ENCODE data around the gene PURB.
A peak's percentile ranks its signal among the peaks of the same experiment; 100 is the strongest.
"Not testable (repeated sequence)": the region's sequence is repeated elsewhere in the genome, so short reads cannot be mapped to it uniquely, and the experiment has no call there.

Gene PURB

DNA sequence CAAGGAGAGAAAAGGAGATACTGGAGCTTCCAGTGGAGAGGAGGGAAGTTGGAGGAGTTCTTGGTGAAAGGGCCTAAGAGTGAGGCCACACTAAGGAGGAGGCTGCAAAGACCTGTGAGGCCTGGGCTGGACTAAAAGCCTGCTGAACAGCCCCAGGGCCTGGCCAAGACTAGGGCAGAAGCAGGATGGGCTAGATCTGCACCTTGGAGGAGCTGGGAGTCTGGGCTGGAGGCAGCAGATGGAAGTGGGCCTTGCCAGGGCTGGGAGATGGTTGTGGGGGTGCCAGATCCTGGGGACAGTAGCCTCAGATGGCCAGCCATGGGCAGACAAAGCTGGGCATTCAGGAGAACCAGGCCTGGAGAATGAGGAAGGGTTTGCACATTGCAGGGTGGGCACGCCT, 6.5 kb upstream of the PURB start:
- DNase-seq (ENCODE audit: low read depth) = no peak

DNA sequence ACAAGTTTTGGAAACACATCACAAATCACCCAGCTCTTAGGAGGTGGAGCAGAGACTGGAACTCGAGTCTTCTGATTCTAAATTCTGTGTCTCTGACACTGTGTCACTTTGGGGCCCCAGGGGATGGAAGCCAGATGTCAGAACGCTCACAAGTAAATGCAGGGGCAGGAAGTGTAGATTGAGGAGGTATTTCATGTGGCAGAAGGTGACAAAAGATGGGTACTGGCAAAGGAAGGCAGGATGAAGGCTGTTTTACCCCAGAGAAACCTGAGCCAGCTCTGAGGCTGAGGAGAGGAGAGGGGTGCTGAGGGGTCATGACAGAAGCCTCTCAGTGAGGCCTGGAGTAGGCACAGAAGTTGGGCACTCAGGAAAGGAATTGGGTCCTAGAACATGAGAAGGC, 6.0 kb upstream of the PURB start:
- DNase-seq (ENCODE audit: low read depth) = no peak

DNA sequence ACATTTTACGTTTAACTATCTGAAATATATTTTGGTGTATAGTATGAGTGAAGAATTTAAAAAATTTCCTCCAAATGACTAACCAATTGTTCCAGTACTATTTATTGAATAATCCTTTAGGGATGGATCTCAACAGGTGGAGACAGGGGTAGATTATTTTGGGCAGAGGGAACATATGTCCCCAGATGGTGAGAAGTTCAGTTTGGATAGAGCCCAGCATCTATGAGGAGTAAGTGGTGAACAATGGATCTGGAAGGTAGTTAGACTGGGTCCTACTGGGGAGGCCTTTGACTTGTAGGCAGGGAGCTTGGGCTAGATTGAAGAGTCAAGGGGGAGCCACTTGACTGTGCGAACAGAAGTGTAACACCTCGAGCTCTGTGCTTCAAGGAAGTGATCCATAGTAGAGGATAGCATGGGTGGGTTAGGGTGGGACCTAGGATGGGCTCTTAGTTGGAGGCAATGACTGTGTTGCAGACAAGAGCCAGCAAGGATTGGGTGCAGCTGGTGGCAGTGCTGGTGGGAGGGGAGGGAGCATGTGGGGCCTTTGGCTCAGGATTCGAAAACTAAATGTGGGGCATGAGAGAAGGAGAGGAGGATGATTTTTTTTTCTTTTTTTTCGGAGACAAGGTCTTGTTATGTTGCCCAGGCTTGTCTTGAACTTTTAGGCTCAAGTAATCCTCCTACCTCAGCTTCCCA, 3.9 kb upstream of the PURB start:
- no peak for DNase-seq (ENCODE audit: low read depth)

DNA sequence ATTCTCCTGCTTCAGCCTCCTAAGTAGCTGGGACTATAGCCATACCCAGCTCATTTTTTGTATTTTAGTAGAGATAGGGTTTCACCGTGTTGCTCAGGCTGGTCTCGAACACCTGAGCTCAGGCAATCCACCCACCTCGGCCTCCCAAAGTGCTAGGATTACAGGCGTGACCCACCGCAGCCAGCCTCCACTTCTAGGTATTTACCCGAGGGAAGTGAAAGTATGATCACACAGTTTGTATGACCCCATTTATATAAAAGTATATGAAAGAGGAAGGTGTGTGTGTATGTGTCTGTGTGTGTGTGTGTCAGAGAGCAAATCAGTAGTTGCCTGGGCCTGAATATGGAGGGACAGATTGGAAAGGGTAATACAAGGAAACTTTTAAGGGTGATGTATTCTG, 2.0 kb upstream of the PURB start:
- DNase-seq (ENCODE audit: low read depth) = no peak

DNA sequence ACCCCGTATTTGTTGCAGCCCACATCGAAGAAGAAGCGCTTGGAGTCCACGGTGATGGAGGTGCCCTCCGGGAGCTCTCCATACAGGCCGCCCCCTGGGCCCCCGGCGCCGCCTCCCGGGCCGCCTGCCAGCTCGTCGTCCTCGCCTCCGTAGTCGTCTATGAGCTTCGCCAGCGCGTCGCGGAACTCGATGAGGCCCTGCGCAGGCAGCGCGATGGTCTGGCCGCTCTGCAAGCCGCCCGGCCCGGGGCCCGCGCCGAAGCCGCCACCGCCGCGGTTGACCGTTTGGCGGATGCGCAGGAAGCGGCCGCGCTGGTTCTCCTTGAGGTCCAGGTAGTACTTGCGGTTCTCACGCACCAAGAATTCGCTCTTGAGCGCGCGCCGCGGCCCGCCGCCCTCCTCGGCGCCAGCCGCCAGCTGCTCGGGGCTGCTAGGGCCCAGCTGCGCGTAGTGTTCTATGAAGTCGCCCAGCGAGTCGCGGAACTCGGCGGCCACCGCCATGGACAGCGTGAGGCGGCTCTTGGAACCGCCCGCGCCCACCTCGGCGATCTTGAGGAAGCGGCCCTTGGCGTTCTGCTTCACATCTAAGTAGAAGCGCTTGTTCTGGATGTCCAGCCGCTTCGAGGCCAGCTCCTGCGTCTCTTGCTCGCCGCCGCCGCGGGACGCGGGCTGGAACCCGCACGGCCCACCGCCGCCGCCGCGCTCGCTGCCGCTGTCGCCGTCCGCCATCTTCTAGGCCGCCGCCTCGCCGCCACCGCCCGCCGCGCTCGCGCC, 523 bp downstream of the PURB start:
- peak; percentile 25 for DNase-seq (ENCODE audit: low read depth)

DNA sequence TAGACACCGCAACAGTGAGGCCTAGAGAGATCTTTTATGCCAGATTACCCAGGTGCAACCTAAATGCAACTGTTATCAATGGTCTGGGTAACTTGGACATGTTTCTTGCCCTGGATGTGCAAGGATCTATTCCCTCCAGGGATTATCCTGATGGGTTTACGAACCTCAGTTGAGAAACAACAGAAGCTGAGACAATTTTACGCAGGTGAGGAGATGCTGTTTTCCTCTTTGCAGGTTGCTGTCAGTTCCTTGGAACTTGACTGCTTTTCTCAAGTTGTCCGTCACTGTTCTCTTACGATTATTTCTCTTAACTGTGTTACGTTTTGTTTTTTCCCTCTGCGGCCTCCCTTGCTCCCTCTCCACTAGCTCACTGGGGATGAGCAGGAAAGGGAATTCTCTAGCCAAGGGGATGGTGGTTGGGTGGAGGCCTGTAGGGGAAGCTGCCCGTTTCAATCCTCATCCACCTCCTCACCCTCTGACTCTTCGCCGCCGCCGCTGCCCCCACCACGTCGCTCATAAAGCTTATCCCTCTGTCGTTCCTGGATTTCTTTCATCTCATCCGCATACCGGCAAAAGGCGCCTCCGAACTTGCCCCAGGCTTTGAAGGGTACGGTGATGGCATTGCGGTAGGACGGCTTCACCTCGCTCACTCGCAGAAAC, 1.2 kb downstream of the PURB start:
- DNase-seq (ENCODE audit: low read depth) = no peak

DNA sequence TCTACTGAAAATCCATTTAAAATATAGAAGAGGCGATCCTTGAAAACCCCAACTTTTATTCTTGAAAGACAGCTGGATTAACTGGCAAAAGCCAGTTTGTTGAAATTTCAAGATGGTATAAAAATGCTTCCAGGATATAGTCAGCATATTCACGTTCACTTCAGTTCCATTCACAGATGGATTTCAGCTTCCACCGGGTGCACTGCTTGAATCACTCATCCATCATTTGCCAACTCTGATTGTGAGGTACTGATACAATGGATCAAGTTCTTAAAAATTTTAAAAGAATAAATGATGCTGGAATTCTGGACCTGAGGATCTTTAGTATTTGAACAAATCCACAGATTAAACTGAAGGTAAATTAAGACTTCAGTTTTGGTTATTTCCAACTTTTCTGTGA, 2.4 kb downstream of the PURB start:
- DNase-seq (ENCODE audit: low read depth) = no peak

DNA sequence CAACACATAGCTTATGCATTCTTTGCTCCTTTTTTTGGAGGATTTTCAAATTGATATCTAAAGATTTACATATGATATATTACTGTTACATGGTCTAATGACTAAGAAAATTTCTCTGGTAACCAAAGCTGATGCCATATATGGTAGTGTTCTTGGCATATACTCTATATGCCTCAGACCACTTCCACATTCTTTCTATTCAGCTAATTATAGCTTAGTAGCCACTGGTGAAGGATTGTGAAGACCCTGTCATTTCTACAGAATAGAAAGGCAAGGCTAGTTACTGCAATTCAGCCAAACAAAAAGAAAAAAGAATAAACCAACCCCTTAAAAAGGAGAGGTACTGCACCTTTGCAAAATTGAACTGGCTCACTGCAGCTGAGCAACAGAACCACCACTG, 3.7 kb downstream of the PURB start:
- no peak for DNase-seq (ENCODE audit: low read depth)

DNA sequence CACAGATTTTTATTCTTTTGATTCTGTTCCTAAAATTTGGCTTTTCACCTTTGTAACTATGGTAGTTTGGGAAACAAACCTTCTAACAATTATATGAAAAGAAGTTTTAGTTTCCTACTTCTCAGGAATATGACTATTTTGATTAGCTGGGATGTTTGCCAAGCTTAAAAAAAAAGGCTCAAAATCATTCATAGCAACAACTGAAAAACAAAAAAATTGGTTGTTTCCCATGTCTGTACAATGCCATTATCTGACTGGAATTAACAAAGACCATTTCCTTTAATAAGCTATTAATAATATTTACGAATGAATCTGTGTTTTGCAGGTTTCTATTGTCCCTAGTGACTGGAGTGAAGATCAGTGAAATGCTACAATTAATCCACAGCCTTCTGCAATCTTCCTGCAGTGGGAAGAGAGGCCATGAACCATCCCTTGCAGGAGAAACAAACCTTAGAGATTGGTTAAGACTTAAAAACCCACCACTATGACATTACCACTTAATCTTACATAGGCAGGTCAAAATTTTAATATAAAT, 4.2 kb downstream of the PURB start:
- DNase-seq (ENCODE audit: low read depth) = no peak

DNA sequence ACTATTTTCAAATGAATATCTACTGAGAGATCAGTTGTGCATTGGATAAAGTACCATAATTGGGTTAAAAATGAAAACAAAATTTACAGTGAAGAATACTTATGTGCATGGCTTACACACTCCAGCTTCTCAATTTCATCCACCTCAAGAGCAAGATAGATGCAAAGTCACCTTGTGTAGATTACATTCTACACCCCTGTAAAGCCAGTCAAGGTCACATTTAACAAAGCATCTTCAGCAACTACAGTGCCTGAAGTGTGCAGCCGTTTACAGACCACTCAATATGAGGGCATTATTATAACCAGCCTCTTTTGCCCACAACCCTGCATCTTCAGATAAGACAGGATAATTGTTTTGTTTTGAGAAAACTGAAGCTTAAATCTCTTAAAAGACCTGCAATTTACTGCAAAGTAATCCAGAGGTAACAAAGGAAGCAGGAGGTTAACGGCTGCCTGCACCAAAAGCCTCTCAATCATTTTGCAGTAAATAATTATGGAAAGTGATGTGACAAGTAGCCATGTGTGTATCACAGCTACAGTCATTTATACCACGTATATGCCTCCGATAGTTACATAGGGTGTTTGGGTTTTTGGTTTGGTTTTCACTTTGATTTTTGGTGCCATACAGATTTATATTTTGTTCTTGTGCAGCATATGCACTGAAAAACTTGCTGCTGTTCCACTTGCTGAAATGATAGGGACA, 4.9 kb downstream of the PURB start:
- DNase-seq (ENCODE audit: low read depth) = no peak

DNA sequence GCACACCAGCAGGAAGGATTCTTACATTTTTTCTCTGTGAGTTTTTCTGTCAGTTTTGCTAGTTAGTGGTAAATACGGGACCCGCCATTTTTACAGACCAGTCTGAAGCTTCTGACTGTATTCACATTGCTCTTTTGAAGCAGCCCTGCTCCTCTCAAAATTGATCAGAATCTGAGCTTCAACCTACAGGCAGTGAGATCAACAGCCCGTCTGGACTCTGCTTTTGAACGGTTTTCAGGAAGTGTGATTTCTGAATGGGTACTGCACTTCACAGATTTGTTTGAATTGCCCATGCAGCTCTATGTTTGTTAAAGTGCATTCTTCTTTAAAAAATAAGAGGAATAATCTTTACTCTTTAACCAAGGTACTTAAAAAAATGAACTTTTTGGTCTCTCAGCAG, 8.9 kb downstream of the PURB start:
- DNase-seq (ENCODE audit: low read depth) = no peak

DNA sequence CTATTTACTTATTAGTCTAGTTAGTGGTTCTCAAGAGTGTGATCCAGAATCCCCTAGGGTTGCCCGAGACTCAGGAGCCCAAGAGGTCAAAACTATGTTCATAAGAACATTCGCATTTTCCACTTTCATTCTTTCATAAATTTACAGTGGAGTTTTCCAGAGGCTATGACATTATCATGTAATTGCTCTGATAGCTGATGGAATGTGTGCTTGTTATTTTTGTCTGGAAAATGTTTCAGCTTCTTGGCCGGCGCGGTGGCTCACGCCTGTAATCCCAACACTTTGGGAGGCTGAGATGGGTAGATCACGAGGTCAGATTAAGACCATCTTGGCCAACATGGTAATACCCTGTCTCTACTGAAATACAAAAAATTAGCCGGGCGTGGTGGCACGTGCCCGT, 10.1 kb downstream of the PURB start:
- DNase-seq (ENCODE audit: low read depth) = no peak

DNA sequence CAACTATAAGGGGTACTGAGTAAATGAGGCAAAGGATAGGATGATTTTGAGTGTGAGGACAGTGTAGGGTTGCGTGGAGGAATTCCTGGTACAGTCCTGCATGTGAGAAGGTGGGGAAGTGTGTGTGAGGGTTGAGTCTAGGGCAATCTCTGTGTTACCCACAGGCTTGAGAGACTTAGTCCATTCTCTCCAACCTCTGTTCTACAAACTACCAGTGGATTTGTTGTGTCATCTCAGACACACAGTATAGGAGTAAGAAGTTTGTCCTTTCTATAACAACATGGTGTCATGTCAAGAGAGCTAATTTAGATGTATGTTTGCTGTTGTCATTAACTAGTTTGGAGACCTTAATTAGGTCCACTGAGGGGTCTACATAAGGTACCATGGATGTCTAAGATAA, 12.5 kb downstream of the PURB start:
- no peak for DNase-seq (ENCODE audit: low read depth)

DNA sequence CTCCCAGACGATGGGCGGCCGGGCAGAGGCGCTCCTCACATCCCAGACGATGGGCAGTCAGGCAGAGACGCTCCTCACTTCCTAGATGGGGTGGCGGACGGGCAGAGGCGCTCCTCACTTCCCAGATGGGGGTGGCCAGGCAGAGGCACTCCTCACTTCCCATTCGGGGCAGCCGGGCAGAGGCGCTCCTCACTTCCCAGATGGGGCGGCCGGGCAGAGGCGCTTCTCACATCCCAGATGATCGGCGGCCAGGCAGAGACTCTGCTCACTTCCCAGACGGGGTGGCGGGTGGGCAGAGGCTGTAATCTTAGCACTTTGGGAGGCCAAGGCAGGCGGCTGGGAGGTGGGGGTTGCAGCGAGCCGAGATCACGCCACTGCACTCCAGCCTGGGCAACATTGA, 13.4 kb downstream of the PURB start:
- DNase-seq (ENCODE audit: low read depth) = not testable (repeated sequence)

DNA sequence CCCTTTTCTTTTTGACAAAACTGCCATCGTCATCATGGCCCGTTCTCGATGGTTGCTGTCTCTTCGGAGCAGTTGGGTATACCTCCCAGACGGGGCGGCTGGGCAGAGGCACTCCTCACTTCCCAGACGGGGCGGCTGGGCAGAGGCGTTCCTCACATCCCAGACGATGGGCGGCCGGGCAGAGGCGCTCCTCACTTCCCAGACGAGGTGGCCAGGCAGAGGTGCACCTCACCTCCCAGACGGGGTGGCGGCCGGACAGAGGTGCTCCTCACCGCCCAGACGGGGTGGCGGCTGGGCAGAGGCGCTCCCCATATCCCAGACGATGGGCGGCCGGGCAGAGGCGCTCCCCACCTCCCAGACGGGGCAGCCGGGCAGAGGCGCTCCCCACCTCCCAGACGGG, 14.6 kb downstream of the PURB start:
- DNase-seq (ENCODE audit: low read depth) = not testable (repeated sequence)

DNA sequence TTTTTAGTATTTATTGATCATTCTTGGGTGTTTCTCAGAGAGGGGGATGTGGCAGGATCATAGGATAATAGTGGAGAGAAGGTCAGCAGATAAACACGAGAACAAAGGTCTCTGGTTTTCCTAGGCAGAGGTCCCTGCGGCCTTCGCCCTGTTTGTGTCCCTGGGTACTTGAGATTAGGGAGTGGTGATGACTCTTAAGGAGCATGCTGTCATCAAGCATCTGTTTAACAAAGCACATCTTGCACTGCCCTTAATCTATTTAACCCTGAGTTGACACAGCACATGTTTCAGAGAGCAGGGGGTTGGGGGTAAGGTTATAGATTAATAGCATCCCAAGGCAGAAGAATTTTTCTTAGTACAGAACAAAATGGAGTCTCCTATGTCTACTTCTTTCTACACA, 15.0 kb downstream of the PURB start:
- not testable (repeated sequence) for DNase-seq (ENCODE audit: low read depth)

DNA sequence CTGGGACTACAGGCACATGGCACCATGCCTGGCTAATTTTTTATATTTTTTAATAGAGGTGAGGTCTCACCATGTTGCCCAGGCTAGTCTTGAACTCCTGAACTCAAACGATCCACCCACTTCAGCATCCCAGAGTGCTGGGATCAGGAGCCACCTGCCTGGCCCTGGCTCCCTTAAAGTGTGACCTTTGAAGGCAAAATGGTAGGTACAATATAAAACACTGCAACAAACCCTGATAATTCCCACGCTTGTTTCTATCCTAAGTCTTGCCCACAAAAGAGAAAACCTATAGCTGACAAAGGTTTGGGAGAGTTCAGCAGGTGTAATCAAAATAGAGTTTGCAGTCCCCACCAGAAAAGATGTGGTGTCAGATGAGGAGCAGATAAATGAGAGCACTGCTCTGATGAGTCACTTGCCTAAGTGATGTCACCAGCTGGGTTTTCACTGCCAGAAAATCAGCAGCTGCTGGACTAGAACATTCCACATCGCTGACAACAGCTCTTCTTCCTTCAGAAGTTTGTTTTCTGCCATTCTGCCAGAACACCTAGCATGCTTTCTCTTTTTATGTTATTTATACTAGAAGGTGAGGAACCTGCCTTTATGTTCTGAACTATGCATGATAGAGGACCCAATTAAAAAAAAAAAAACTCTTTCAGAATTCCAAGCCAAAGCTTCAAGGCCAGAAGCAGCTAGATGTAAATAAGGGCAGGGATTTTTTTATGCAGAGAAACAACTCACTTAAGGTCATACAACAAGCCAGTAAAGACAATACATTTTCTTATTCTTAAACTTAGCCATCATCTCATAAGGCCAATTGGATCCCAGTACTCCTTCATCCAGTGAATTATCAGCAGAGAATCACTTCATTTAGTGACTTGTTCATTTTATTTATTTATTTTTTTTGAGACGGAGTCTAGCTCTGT, 18.0 kb downstream of the PURB start:
- DNase-seq (ENCODE audit: low read depth) = no peak

DNA sequence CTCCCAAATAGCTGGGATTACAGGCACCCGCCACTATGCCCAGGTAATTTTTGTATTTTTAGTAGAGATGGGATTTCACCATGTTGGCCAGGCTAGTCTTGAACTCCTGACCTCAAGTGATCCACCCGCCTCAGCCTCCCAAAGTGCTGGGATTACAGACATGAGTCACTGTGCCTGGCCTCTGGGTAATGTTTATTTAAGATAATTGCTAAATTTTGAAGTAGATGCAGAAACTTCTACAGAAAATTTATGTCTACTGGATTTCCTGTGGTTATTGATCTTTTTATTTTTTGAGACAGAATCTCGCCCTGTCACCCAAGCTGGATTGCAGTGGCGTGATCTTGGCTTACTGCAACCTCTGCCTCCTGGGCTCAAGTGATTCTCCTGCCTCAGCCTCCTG, 23.4 kb downstream of the PURB start:
- not testable (repeated sequence) for DNase-seq (ENCODE audit: low read depth)

DNA sequence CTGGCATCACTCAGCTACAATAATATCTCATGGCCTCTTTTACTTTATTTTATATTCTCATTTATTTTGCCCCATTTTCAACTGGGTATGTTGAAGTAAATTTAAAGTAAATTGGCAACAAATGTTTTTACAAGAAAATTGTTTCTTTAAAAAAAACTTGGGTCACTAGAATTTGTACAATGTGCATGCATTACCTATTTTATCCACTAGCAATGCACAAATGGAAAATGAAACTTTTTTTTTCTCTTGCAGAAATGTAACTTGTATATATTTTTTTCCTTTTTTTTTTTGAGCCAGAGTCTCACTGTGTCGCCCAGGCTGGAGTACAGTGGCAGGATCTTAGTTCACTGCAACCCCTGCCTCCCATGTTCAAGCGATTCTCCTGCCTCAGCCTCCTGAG, 27.2 kb downstream of the PURB start:
- no peak for DNase-seq (ENCODE audit: low read depth)

DNA sequence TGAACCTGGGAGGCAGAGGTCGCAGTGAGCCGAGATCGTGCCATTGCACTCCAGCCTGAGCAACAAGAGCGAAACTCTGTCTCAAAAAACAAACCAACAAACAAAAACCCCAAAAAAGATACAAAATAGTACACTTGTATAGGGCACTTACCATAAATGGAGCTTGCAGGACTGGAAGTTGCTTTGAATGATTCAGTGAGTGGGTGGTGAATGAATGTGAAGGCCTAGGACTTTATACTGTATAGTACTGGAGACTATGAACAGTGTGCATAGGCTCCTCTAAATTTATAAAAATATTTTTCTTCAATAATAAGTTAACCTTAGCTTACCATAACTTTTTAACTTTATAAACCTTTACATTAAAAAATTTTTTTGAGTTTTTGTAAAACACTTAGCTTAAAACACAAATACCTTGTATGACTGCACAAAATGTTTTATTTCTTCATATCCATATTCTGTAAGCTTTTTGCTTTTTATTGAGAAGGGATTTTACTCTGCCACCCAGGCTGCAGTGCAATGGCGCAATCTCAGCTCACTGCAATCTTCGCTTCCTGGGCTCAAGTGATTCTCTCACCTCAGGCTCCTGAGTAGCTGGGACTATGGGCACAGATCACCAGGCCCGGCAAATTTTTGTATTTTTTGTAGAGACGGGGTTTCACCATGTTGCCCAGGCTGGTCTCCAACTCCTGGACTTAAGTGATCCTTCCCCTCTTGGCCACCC, 30.5 kb downstream of the PURB start:
- no peak for DNase-seq (ENCODE audit: low read depth)

DNA sequence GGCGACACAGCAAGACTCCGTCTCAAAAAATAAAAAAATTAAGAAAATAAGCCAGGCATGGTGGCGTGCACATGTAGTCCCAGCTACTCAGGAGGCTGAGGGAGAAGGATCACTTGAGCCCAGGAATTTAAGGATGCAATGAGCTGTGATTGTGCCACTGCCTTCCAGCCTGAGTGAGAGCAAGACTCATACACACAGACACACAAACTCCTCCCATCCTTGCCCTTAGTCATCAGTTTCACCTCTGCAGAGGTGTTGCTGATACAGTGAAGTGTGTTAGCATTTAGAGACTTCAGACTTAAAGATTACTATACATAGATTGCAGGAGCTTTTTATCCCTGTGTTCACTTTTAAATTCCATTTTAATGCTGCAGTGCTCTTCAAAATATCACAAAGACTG, 31.9 kb downstream of the PURB start:
- DNase-seq (ENCODE audit: low read depth) = no peak

Measured in activated T-helper 9 cell treated with anti-CD3 and anti-CD28 coated beads, Interleukin-2, amount 50 U/mL, for 16 hours (primary cell).